ENCODE results near the gene CYP4F3.

CYP4F3 gene

GRCh38 chr19:15614507-15615379 lies 26.0 kb upstream of the CYP4F3 start, which contains the start of gene CYP4F8:
Gene CYP4F8, plus strand, starts transcription at chr19:15615218. Its CDS starts 399 bp downstream, at chr19:15615617.
- no peak for FAIRE-seq
- TF ChIP-seq POU2F2 (IDR thresholded peaks at IDR 0.05; ENCODE audit: low read depth, low read length) (no peak), TAF1 (IDR thresholded peaks at IDR 0.05; ENCODE audit: low read depth, low read length) (no peak), POLR2AphosphoS5 (IDR thresholded peaks at IDR 0.05; ENCODE audit: low read depth, low read length) (no peak), SPI1 (IDR thresholded peaks at IDR 0.05; ENCODE audit: low read depth, low read length) (no peak), PAX5 (IDR thresholded peaks at IDR 0.05; ENCODE audit: insufficient read depth, low read length, severe bottlenecking) (no peak), POLR2A (IDR thresholded peaks at IDR 0.05; ENCODE audit: low read depth, low read length) (no peak)
- no peak for DNase-seq (ENCODE audit: insufficient read length, low spot score)

GRCh38 chr19:15615526-15615925 lies 25.2 kb upstream of the CYP4F3 start:
- no peak for FAIRE-seq
- no peak for TF ChIP-seq PAX5 (IDR thresholded peaks at IDR 0.05; ENCODE audit: insufficient read depth, low read length, severe bottlenecking)
- TF ChIP-seq POLR2AphosphoS5 (IDR thresholded peaks at IDR 0.05; ENCODE audit: low read depth, low read length): no peak
- TF ChIP-seq SPI1 (IDR thresholded peaks at IDR 0.05; ENCODE audit: low read depth, low read length): no peak
- TF ChIP-seq TAF1 (IDR thresholded peaks at IDR 0.05; ENCODE audit: low read depth, low read length): no peak
- no peak for TF ChIP-seq POLR2A (IDR thresholded peaks at IDR 0.05; ENCODE audit: low read depth, low read length)
- no peak for TF ChIP-seq POU2F2 (IDR thresholded peaks at IDR 0.05; ENCODE audit: low read depth, low read length)
- DNase-seq (ENCODE audit: insufficient read length, low spot score): no peak

- FAIRE-seq (no peak), DNase-seq (ENCODE audit: insufficient read length, low spot score) (no peak)
- TF ChIP-seq PAX5 (IDR thresholded peaks at IDR 0.05; ENCODE audit: insufficient read depth, low read length, severe bottlenecking): no peak
- no peak for TF ChIP-seq TAF1 (IDR thresholded peaks at IDR 0.05; ENCODE audit: low read depth, low read length)
- TF ChIP-seq POLR2A (IDR thresholded peaks at IDR 0.05; ENCODE audit: low read depth, low read length): no peak
- TF ChIP-seq POU2F2 (IDR thresholded peaks at IDR 0.05; ENCODE audit: low read depth, low read length): no peak
- TF ChIP-seq POLR2AphosphoS5 (IDR thresholded peaks at IDR 0.05; ENCODE audit: low read depth, low read length): no peak
Measured at GRCh38 chr19:15616183-15616582, 24.5 kb upstream of the CYP4F3 start.

- FAIRE-seq (no peak), DNase-seq (ENCODE audit: insufficient read length, low spot score) (no peak)
- no peak for TF ChIP-seq POLR2AphosphoS5 (IDR thresholded peaks at IDR 0.05; ENCODE audit: low read depth, low read length)
- TF ChIP-seq POLR2A (IDR thresholded peaks at IDR 0.05; ENCODE audit: low read depth, low read length): no peak
- TF ChIP-seq POU2F2 (IDR thresholded peaks at IDR 0.05; ENCODE audit: low read depth, low read length): no peak
- TF ChIP-seq TAF1 (IDR thresholded peaks at IDR 0.05; ENCODE audit: low read depth, low read length): no peak
- TF ChIP-seq SPI1 (IDR thresholded peaks at IDR 0.05; ENCODE audit: low read depth, low read length): no peak
- no peak for TF ChIP-seq PAX5 (IDR thresholded peaks at IDR 0.05; ENCODE audit: insufficient read depth, low read length, severe bottlenecking)
Measured at GRCh38 chr19:15616627-15617270, 23.9 kb upstream of the CYP4F3 start.

GRCh38 chr19:15618321-15618720 lies 22.4 kb upstream of the CYP4F3 start:
- DNase-seq (ENCODE audit: insufficient read length, low spot score): no peak
- no peak for FAIRE-seq
- TF ChIP-seq TAF1 (IDR thresholded peaks at IDR 0.05; ENCODE audit: low read depth, low read length) (no peak), PAX5 (IDR thresholded peaks at IDR 0.05; ENCODE audit: insufficient read depth, low read length, severe bottlenecking) (no peak), POLR2AphosphoS5 (IDR thresholded peaks at IDR 0.05; ENCODE audit: low read depth, low read length) (no peak), POLR2A (IDR thresholded peaks at IDR 0.05; ENCODE audit: low read depth, low read length) (no peak), SPI1 (IDR thresholded peaks at IDR 0.05; ENCODE audit: low read depth, low read length) (no peak), POU2F2 (IDR thresholded peaks at IDR 0.05; ENCODE audit: low read depth, low read length) (no peak)

- no peak for DNase-seq (ENCODE audit: insufficient read length, low spot score)
- no peak for FAIRE-seq
- TF ChIP-seq PAX5 (IDR thresholded peaks at IDR 0.05; ENCODE audit: insufficient read depth, low read length, severe bottlenecking) (no peak), SPI1 (IDR thresholded peaks at IDR 0.05; ENCODE audit: low read depth, low read length) (no peak), POLR2A (IDR thresholded peaks at IDR 0.05; ENCODE audit: low read depth, low read length) (no peak), POU2F2 (IDR thresholded peaks at IDR 0.05; ENCODE audit: low read depth, low read length) (no peak), TAF1 (IDR thresholded peaks at IDR 0.05; ENCODE audit: low read depth, low read length) (no peak)
Measured at GRCh38 chr19:15621801-15622200, 18.9 kb upstream of the CYP4F3 start.

GRCh38 chr19:15622991-15623390 lies 17.7 kb upstream of the CYP4F3 start:
- FAIRE-seq (no peak), DNase-seq (ENCODE audit: insufficient read length, low spot score) (no peak)

GRCh38 chr19:15623711-15624318 lies 16.9 kb upstream of the CYP4F3 start:
- no peak for FAIRE-seq
- DNase-seq (ENCODE audit: insufficient read length, low spot score): no peak
- no peak for TF ChIP-seq PAX5 (IDR thresholded peaks at IDR 0.05; ENCODE audit: insufficient read depth, low read length, severe bottlenecking)
- no peak for TF ChIP-seq POLR2A (IDR thresholded peaks at IDR 0.05; ENCODE audit: low read depth, low read length)
- TF ChIP-seq POU2F2 (IDR thresholded peaks at IDR 0.05; ENCODE audit: low read depth, low read length): no peak
- TF ChIP-seq POLR2AphosphoS5 (IDR thresholded peaks at IDR 0.05; ENCODE audit: low read depth, low read length): no peak
- TF ChIP-seq SPI1 (IDR thresholded peaks at IDR 0.05; ENCODE audit: low read depth, low read length): no peak
- no peak for TF ChIP-seq TAF1 (IDR thresholded peaks at IDR 0.05; ENCODE audit: low read depth, low read length)

More at GRCh38 chr19:15622991-15623390, 17.7 kb upstream of the CYP4F3 start:
- no peak for TF ChIP-seq PAX5 (IDR thresholded peaks at IDR 0.05; ENCODE audit: insufficient read depth, low read length, severe bottlenecking)
- no peak for TF ChIP-seq TAF1 (IDR thresholded peaks at IDR 0.05; ENCODE audit: low read depth, low read length)
- no peak for TF ChIP-seq POLR2A (IDR thresholded peaks at IDR 0.05; ENCODE audit: low read depth, low read length)
- TF ChIP-seq SPI1 (IDR thresholded peaks at IDR 0.05; ENCODE audit: low read depth, low read length): no peak
- no peak for TF ChIP-seq POLR2AphosphoS5 (IDR thresholded peaks at IDR 0.05; ENCODE audit: low read depth, low read length)
- no peak for TF ChIP-seq POU2F2 (IDR thresholded peaks at IDR 0.05; ENCODE audit: low read depth, low read length)

Measured in GM12891 (cell line).